Right lobe of liver (tissue), 6 donors: ENCODE data around the gene GLP2R. TPM values are rescaled to one million over a fixed set of nuclear protein-coding genes. Genes with fewer than 3 reads are reported as not detected.
A peak's percentile ranks its signal among the peaks of the same experiment; 100 is the strongest.

Source experiments
- ATAC-seq, 4 donors: fragments of 200-7000 bp; cut with Tn5 transposase; one replicate each; pipeline ENCODE4 v1.9.1; 2020; ENCODE audit warnings: mild to moderate bottlenecking in 4 of 4, moderate library complexity in 4 of 4
- DNase-seq, 3 donors: peaks; one replicate each; pipeline ENCODE4 v3.0.0-alpha.2; 2020
- H3K27ac ChIP-seq, 3 donors: fragments of 200-600 bp; one replicate each; pipeline ENCODE4 v1.8.0; 2022
- H3K27me3 ChIP-seq, 2 donors: fragments of 200-600 bp; one replicate each; pipeline ENCODE4 v1.8.0; 2022
- H3K36me3 ChIP-seq, 4 donors: fragments of 200-600 bp; sonication (generic) in 1 of 4; one replicate each; pipeline versions ENCODE4 v1.5.1 to v1.8.0; 2017 to 2022; ENCODE audit warnings: control low read depth in 1 of 4
- H3K4me1 ChIP-seq, 4 donors: fragments of 200-600 bp; sonication (generic) in 1 of 4; one replicate each; pipeline versions ENCODE4 v1.5.1 to v1.8.0; 2017 to 2022; ENCODE audit warnings: control low read depth in 1 of 4
- H3K4me3 ChIP-seq, 3 donors: fragments of 200-600 bp; one replicate each; pipeline ENCODE4 v1.8.0; 2022
- H3K9me3 ChIP-seq, 4 donors: fragments of 200-600 bp; sonication (generic) in 1 of 4; one replicate each; pipeline versions ENCODE4 v1.5.1 to v1.8.0; 2017 to 2022; ENCODE audit warnings: control low read depth in 1 of 4
- POLR2A ChIP-seq: fragments of 450-650 bp; IDR thresholded peaks from one replicate; pipeline ENCODE4 v1.6.1; 2017; ENCODE audit warnings: antibody characterized with exemption, mild to moderate bottlenecking
- WGBS: methylation state at CpG from one replicate; pipeline ENCODE4 v1.1.6; 2018; ENCODE audit warnings: low coverage, low lambda C conversion rate; ENCODE audit not compliant: insufficient coverage; ENCODE audit errors: missing lambda C conversion rate; 5-methylcytosine and 5-hydroxymethylcytosine counted together
- intact Hi-C, 2 donors: fragments of 100-400 bp; cut with DNase I; formaldehyde crosslinking; loops; one replicate each; pipeline versions ENCODE4 v1.11.2 to v1.14.1; 2022
- total RNA-seq, 6 experiments: library from RNA; depleted of rRNA in 2 of 6; stranded (reverse); fragments of >200 nt in 2 of 6; fragmentation: NEBNext Ultra II Directional in 3 of 6; extraction: Animal tissue kit (Norgen Biotek cat#: 25700) in 3 of 6; gene quantifications; one replicate each; pipeline versions ENCODE4 v1.1.0 to v1.2.4, GENCODE V29; 2016 to 2023
- TF ChIP-seq, protein P1 (sequence below), 4 donors: fragments of 200-600 bp in 3 of 4; fragments of 450-650 bp in 1 of 4; IDR thresholded peaks; one replicate each; pipeline versions ENCODE4 v1.5.1 to v1.8.0; 2016 to 2022; ENCODE audit warnings: antibody characterized with exemption in 4 of 4, mild to moderate bottlenecking in 2 of 4
- donor health status: DM: no; HTN: yes; CAD: no.
- donor health status: DM: no; HTN: no; CAD: no.
- donor health status: DM: no; HTN: no; CAD: no.
- donor health status: DM: no; HTN: yes; CAD: no.
- donor health status: DM: no; HTN: yes; CAD: no.

GLP2R gene
- total RNA-seq, 6 experiments from 2014 or later = 0.12 to 2.4 (median 0.63) TPM

DNA sequence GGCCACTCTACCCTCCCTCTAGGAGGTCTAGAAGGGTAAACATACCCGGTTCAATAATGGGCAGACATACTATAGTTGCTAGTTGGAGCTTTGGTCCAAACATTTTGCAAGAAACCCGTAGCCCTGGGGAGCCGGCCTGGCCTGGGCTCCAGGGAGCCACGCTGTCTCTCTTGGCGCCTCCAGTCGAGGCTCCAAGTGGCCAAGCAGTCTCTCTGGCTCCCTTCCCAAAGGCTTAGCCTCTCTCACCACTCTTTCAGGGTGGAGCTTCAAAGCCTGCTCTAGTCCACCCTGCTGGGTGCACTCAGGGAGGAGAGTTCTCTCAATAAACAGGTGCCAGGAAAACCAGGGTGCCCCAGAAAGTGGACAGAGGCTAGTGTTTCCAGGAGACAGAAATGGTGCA lies 47.1 kb downstream of the GLP2R start:
- 39% methylated on average over 3 of the region's 6 CpGs for whole genome bisulfite sequencing
- Histone ChIP-seq H3K36me3 (no peaks in the 10 kb centered on the region), H3K9me3 (no peaks in the 10 kb centered on the region), H3K27me3 (no peaks in the 10 kb centered on the region), H3K27ac (no peak overlapping the region), H3K4me3 (no peak overlapping the region), H3K4me1 (no peaks in the 10 kb centered on the region)
- DNase-seq = no peak
- intact Hi-C loops = no loop called here
- no peak for ATAC-seq
- TF ChIP-seq, protein P1, sequence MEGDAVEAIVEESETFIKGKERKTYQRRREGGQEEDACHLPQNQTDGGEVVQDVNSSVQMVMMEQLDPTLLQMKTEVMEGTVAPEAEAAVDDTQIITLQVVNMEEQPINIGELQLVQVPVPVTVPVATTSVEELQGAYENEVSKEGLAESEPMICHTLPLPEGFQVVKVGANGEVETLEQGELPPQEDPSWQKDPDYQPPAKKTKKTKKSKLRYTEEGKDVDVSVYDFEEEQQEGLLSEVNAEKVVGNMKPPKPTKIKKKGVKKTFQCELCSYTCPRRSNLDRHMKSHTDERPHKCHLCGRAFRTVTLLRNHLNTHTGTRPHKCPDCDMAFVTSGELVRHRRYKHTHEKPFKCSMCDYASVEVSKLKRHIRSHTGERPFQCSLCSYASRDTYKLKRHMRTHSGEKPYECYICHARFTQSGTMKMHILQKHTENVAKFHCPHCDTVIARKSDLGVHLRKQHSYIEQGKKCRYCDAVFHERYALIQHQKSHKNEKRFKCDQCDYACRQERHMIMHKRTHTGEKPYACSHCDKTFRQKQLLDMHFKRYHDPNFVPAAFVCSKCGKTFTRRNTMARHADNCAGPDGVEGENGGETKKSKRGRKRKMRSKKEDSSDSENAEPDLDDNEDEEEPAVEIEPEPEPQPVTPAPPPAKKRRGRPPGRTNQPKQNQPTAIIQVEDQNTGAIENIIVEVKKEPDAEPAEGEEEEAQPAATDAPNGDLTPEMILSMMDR (IDR thresholded peaks at IDR 0.05) = no peak
- TF ChIP-seq POLR2A = no peak

DNA sequence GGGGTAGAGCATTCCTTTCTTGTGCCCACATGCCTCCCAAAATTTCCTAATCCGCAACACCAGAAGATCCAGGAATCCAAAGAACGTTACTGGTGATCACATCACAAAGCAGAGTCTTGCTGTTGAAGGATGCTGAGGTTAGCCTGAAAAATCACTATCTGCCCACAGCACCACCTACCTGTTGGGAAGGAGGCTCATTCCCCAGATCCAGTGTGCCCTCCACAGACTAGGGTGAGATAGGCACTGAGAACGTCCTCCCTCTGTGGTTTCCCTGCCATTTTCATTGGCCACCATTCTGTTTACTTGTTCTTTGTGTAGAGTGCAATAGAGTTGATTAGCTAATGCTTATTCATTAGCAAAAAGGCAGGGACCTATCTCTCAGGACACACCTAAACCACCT lies 49.0 kb downstream of the GLP2R start:
- DNase-seq = no peak
- whole genome bisulfite sequencing = 40% methylated on average over 3 of the region's 3 CpGs
- H3K4me3 ChIP-seq = no peak overlapping the region
- no peaks in the 10 kb centered on the region for H3K9me3 ChIP-seq
- ATAC-seq = peak in 1 of 4 donors; percentile 24
- no peaks in the 10 kb centered on the region for H3K36me3 ChIP-seq
- intact Hi-C loops = no loop called here
- no peaks in the 10 kb centered on the region for H3K27me3 ChIP-seq
- H3K4me1 ChIP-seq = no peaks in the 10 kb centered on the region
- TF ChIP-seq, protein P1 (IDR thresholded peaks at IDR 0.05) = peak in 2 of 4 donors; percentile 15 to 19
- no peak for TF ChIP-seq POLR2A
- no peak overlapping the region for H3K27ac ChIP-seq

DNA sequence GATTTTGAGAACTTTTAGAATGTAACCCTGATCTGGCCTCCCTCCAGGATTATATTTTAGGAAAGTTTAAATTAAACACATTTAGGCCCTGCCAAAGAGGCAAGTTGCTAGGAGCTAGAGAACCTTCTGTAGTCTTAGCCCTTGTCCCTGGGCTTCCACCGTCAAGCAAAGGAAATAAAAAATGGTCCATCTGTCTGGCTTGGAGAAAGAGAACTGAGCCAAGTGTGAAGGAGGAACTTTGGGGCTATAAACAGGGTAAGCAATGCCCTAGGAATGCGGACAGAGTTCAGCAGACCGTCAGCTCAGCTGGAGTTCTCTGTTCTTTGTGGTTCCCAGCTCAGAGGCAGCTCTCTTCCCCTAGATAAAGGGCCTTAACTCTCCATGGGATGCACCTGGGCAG lies 49.7 kb downstream of the GLP2R start:
- Histone ChIP-seq H3K27me3 (no peaks in the 10 kb centered on the region), H3K4me3 (no peak overlapping the region), H3K4me1 (no peaks in the 10 kb centered on the region), H3K36me3 (no peaks in the 10 kb centered on the region), H3K9me3 (no peaks in the 10 kb centered on the region), H3K27ac (no peak overlapping the region)
- no peak for TF ChIP-seq POLR2A
- TF ChIP-seq, protein P1 (IDR thresholded peaks at IDR 0.05) = no peak
- 29% methylated on average over 2 of the region's 3 CpGs for WGBS
- intact Hi-C loops = no loop called here
- peak in 2 of 4 donors; percentile 18 to 21 for ATAC-seq
- DNase-seq = no peak

DNA sequence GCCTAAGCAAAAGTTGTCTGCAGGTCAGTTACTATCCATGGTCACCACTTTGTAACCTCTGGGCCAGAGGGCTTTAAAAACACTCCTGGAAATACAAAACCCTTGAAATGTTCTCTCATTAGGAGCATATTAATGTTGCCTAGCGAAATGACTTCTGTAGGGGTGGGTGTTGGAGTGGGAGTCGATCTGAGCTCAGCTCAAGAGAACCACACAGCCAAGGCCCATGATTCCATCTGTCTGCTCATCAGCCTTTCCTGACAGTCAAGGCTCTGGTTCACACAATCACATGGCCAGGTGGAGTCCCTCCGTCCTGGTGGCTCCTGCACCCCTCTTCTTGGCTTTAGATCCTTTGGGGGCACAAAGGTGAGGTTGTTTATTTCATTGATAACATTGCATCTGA lies 52.6 kb downstream of the GLP2R start:
- Histone ChIP-seq H3K27ac (no peak overlapping the region), H3K36me3 (no peaks in the 10 kb centered on the region), H3K9me3 (peaks cover 0 to 6% (median 0%) of the 10 kb centered on the region in 4 donors), H3K4me1 (no peaks in the 10 kb centered on the region), H3K4me3 (no peak overlapping the region), H3K27me3 (no peaks in the 10 kb centered on the region)
- DNase-seq = no peak
- TF ChIP-seq, protein P1 (IDR thresholded peaks at IDR 0.05) = no peak
- no peak for ATAC-seq
- intact Hi-C loops = no loop called here
- WGBS = 60% methylated on average over 1 of the region's 3 CpGs
